ENCODE measurements around the gene ASTN1. TPM values are rescaled to one million over a fixed set of nuclear protein-coding genes. Genes with fewer than 3 reads are reported as not detected.

ASTN1 gene
- total and polyA plus RNA-seq, 9 of the 15 experiments (the other 6 are each of a cell fraction or from before 2014, with no cell fraction given) = 0.05 to 0.22 (median 0.18) TPM

GRCh38 chr1:176858433-176858916 lies 306.0 kb downstream of the ASTN1 start (continued):
- TF ChIP-seq CHAMP1 (IDR thresholded peaks at IDR 0.05) (no peak), ZNF551 (CRISPR knock-in tag; IDR thresholded peaks at IDR 0.05) (no peak), MBD1 (CRISPR knock-in tag; IDR thresholded peaks at IDR 0.05) (no peak), SMARCE1 (IDR thresholded peaks at IDR 0.05) (no peak), PURB (CRISPR knock-in tag; IDR thresholded peaks at IDR 0.05; ENCODE audit: low read depth) (no peak), MTF1 (CRISPR knock-in tag; IDR thresholded peaks at IDR 0.05; ENCODE audit: borderline replicate concordance) (no peak), RBM17 (IDR thresholded peaks at IDR 0.05; ENCODE audit: borderline replicate concordance, low read depth, low read length) (no peak), SMARCA4 (IDR thresholded peaks at IDR 0.05) (peak; percentile 55; the same call in 1 of the 2 replicates), PBX2 (CRISPR knock-in tag; IDR thresholded peaks at IDR 0.05; ENCODE audit: low read depth) (peak; percentile 50; the same call in 1 of the 2 replicates), PBX2 (tag; conservative IDR thresholded peaks at IDR 0.05; ENCODE audit: low read depth) (peak; percentile 99), ZNF41 (CRISPR knock-in tag; conservative IDR thresholded peaks at IDR 0.05) (no peak), MAZ (CRISPR knock-in tag; conservative IDR thresholded peaks at IDR 0.05 in 1 of 2, IDR thresholded peaks at IDR 0.05 in 1 of 2) (no peak), NCOA2 (IDR thresholded peaks at IDR 0.05; ENCODE audit: partially characterized antibody in 2 of 2) (no peak)
- TF ChIP-seq, protein P1, sequence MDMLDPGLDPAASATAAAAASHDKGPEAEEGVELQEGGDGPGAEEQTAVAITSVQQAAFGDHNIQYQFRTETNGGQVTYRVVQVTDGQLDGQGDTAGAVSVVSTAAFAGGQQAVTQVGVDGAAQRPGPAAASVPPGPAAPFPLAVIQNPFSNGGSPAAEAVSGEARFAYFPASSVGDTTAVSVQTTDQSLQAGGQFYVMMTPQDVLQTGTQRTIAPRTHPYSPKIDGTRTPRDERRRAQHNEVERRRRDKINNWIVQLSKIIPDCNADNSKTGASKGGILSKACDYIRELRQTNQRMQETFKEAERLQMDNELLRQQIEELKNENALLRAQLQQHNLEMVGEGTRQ (CRISPR knock-in tag; IDR thresholded peaks at IDR 0.05) = peak; percentile 36; the same call in 1 of the 2 replicates
- TF ChIP-seq, protein P2, sequence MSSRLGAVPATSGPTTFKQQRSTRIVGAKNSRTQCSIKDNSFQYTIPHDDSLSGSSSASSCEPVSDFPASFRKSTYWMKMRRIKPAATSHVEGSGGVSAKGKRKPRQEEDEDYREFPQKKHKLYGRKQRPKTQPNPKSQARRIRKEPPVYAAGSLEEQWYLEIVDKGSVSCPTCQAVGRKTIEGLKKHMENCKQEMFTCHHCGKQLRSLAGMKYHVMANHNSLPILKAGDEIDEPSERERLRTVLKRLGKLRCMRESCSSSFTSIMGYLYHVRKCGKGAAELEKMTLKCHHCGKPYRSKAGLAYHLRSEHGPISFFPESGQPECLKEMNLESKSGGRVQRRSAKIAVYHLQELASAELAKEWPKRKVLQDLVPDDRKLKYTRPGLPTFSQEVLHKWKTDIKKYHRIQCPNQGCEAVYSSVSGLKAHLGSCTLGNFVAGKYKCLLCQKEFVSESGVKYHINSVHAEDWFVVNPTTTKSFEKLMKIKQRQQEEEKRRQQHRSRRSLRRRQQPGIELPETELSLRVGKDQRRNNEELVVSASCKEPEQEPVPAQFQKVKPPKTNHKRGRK (tag; IDR thresholded peaks at IDR 0.05) = no peak
- TF ChIP-seq, protein P3, sequence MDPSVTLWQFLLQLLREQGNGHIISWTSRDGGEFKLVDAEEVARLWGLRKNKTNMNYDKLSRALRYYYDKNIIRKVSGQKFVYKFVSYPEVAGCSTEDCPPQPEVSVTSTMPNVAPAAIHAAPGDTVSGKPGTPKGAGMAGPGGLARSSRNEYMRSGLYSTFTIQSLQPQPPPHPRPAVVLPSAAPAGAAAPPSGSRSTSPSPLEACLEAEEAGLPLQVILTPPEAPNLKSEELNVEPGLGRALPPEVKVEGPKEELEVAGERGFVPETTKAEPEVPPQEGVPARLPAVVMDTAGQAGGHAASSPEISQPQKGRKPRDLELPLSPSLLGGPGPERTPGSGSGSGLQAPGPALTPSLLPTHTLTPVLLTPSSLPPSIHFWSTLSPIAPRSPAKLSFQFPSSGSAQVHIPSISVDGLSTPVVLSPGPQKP (CRISPR knock-in tag; IDR thresholded peaks at IDR 0.05) = no peak

Measured in K562 (cell line).